Gastrocnemius medialis (tissue), 4 donors: ENCODE measurements around the gene RAB11A. TPM values are rescaled to one million over a fixed set of nuclear protein-coding genes. Genes with fewer than 3 reads are reported as not detected.

Experiments
- ATAC-seq, 2 donors: fragments of 150-250 bp; one replicate each; pipeline ENCODE4 v1.9.1; 2016
- DNase-seq, 2 donors: peaks; one replicate each; pipeline ENCODE4 v3.0.0-alpha.2; 2019
- H3K27ac ChIP-seq, 4 donors: fragments of 200-600 bp; sonication (generic); 1 replicate in 1 of 4; 2 replicates in 3 of 4; pipeline ENCODE4 v1.5.1; 2016 to 2018; ENCODE audit warnings: mild to moderate bottlenecking in 2 of 4, moderate library complexity in 1 of 4
- H3K27me3 ChIP-seq, 3 donors: fragments of 200-600 bp; sonication (generic) in 2 of 3; 1 replicate in 1 of 3; 2 replicates in 2 of 3; pipeline versions ENCODE4 v1.5.1 to v1.6.0; 2016 to 2019; ENCODE audit warnings: mild to moderate bottlenecking in 1 of 3, moderate library complexity in 1 of 3
- H3K36me3 ChIP-seq, 2 donors: fragments of 200-600 bp; sonication (generic) in 1 of 2; one replicate each; pipeline ENCODE4 v1.5.1; 2017 to 2018
- H3K4me1 ChIP-seq, 2 donors: fragments of 200-600 bp; sonication (generic) in 1 of 2; one replicate each; pipeline ENCODE4 v1.5.1; 2016 to 2017; ENCODE audit warnings: mild to moderate bottlenecking in 2 of 2
- H3K4me3 ChIP-seq, 4 donors: fragments of 200-600 bp; sonication (generic) in 3 of 4; 1 replicate in 1 of 4; 2 replicates in 3 of 4; pipeline ENCODE4 v1.5.1; 2016 to 2019; ENCODE audit warnings: mild to moderate bottlenecking in 2 of 4
- H3K9me3 ChIP-seq, 3 donors: fragments of 200-600 bp; sonication (generic) in 2 of 3; 1 replicate in 1 of 3; 2 replicates in 2 of 3; pipeline ENCODE4 v1.5.1; 2016 to 2019
- CTCF ChIP-seq, 5 experiments: fragments of 450-650 bp in 3 of 5; fragments of 200-600 bp in 2 of 5; sonication (generic) in 2 of 5; IDR thresholded peaks in 4 of 5; conservative IDR thresholded peaks in 1 of 5; 1 replicate in 4 of 5; 2 replicates in 1 of 5; pipeline ENCODE4 v1.5.1; 2016 to 2019; ENCODE audit warnings: antibody characterized with exemption in 5 of 5, mild to moderate bottlenecking in 3 of 5, moderate library complexity in 3 of 5
- POLR2A ChIP-seq, 2 donors: fragments of 450-650 bp; IDR thresholded peaks; one replicate each; pipeline ENCODE4 v1.6.1; 2017; ENCODE audit warnings: antibody characterized with exemption in 2 of 2, mild to moderate bottlenecking in 2 of 2, moderate library complexity in 2 of 2
- in situ Hi-C, 4 donors: fragments of 200-750 bp; cut with MboI; loops; one replicate each; pipeline versions ENCODE4 v1.15.0 to v1.8.0; 2017; ENCODE audit warnings: low sequenced_read_pairs in 4 of 4
- intact Hi-C: fragments of 100-400 bp; cut with DNase I; formaldehyde crosslinking; loops from one replicate; pipeline ENCODE4 v1.15.1; 2023; ENCODE audit warnings: low total_unique reads
- total RNA-seq, 4 donors: library from RNA; depleted of rRNA; stranded (reverse); fragments of >200 nt; gene quantifications; one replicate each; pipeline versions ENCODE4 v1.1.0 to v1.2.3, GENCODE V29; 2016

RAB11A gene
- total RNA-seq, 4 donors from 2014 or later: 93.0 to 207 (median 166) TPM

DNA sequence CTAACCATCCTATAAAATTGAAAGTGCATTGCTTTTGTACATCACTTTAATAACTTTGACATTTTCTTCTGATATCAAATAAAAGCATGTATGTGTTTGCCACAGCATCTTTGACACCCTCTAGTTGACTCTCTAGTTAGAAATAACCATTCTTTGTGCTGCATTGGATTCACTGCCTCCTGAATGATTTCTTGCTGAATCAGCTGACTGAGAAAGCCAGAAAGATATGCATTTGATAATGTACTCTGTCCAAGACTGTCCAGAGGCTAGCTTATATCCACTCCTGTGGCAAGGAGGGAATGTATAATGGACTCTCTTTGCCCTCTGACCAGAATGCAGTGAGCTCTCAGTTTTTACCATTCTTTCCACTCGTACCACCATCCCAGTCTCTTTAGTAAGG is 6.2 kb downstream of the RAB11A start:
- in situ Hi-C loops (no loop called here), intact Hi-C loops (no loop called here)
- Histone ChIP-seq H3K9me3 (no peaks in the 10 kb centered on the region), H3K27ac (no peak overlapping the region), H3K36me3 (peaks cover 3 to 34% of the 10 kb centered on the region in 2 donors), H3K4me3 (no peak overlapping the region), H3K4me1 (peaks cover 18 to 19% of the 10 kb centered on the region in 2 donors), H3K27me3 (no peaks in the 10 kb centered on the region)
- TF ChIP-seq CTCF (IDR thresholded peaks at IDR 0.05 in 4 of 5, conservative IDR thresholded peaks at IDR 0.05 in 1 of 5) (no peak), POLR2A (IDR thresholded peaks at IDR 0.05) (no peak)
- ATAC-seq (no peak), DNase-seq (no peak)

GRCh38 chr15:65877749-65878148 is 8.5 kb downstream of the RAB11A start:
- in situ Hi-C loops (no loop called here), intact Hi-C loops (no loop called here)
- Histone ChIP-seq H3K9me3 (no peaks in the 10 kb centered on the region), H3K4me3 (no peak overlapping the region), H3K27me3 (no peaks in the 10 kb centered on the region), H3K36me3 (peaks cover 3 to 44% of the 10 kb centered on the region in 2 donors), H3K4me1 (peaks cover 2 to 6% of the 10 kb centered on the region in 2 donors), H3K27ac (no peak overlapping the region)
- TF ChIP-seq CTCF (IDR thresholded peaks at IDR 0.05 in 4 of 5, conservative IDR thresholded peaks at IDR 0.05 in 1 of 5) (no peak), POLR2A (IDR thresholded peaks at IDR 0.05) (no peak)
- no peak for ATAC-seq
- no peak for DNase-seq

GRCh38 chr15:65881766-65882434 is 12.6 kb downstream of the RAB11A start:
- no peak for TF ChIP-seq CTCF (IDR thresholded peaks at IDR 0.05 in 4 of 5, conservative IDR thresholded peaks at IDR 0.05 in 1 of 5)
- ATAC-seq (no peak), DNase-seq (no peak)
- Histone ChIP-seq H3K36me3 (peaks cover 3 to 52% of the 10 kb centered on the region in 2 donors), H3K9me3 (no peaks in the 10 kb centered on the region), H3K27me3 (no peaks in the 10 kb centered on the region), H3K4me1 (peaks cover 0 to 7% of the 10 kb centered on the region in 2 donors), H3K4me3 (no peak overlapping the region), H3K27ac (no peak overlapping the region)
- intact Hi-C loops: no loop called here
- in situ Hi-C loops: no loop called here

DNA sequence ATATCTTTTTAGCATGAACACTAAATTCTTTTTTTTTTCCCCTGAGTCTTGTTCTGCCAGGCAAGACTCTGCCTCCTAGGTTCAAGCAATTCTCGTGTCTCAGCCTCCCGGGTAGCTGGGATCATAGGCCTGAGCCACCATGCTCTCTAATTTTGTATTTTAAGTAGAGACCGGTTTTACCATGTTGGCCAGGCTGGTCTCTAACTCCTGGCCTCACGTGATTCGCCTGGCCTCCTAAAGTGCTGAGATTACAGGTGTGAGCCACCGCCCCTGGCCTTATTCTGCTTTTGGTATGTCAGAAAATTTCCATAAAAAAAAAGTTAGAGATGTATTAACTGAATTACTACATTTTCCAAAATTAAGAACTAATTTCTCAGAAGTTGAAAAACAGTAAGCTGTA is 14.3 kb downstream of the RAB11A start:
- Histone ChIP-seq H3K4me3 (no peak overlapping the region), H3K27ac (no peak overlapping the region), H3K27me3 (no peaks in the 10 kb centered on the region), H3K36me3 (peaks cover 3 to 53% of the 10 kb centered on the region in 2 donors), H3K9me3 (no peaks in the 10 kb centered on the region), H3K4me1 (peaks cover 0 to 7% of the 10 kb centered on the region in 2 donors)
- TF ChIP-seq CTCF (IDR thresholded peaks at IDR 0.05 in 4 of 5, conservative IDR thresholded peaks at IDR 0.05 in 1 of 5): no peak
- TF ChIP-seq POLR2A (IDR thresholded peaks at IDR 0.05): no peak
- no peak for ATAC-seq
- in situ Hi-C loops (no loop called here), intact Hi-C loops (no loop called here)
- no peak for DNase-seq

DNA sequence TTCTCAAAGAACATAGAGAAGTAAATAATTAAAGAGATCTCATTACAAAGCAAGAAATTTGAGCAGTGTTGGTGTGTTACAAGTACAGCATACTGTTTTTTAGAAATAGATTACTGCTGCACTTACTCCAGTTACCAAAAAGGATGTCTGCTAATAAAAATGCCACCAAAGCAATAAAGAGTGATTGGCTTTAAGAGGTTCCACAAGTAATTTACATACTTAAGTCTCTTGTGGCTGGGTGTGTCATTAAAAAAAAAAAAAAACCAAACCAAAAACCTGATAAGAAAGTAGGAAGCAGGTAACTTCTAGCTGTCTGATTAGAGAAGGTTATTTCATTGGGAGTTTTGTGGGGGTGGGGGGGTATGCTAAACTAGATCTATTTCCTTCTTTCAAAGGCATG is 15.2 kb downstream of the RAB11A start:
- in situ Hi-C loops (no loop called here), intact Hi-C loops (no loop called here)
- no peak for ATAC-seq
- H3K27ac ChIP-seq: no peak overlapping the region
- TF ChIP-seq POLR2A (IDR thresholded peaks at IDR 0.05): no peak
- TF ChIP-seq CTCF (IDR thresholded peaks at IDR 0.05 in 4 of 5, conservative IDR thresholded peaks at IDR 0.05 in 1 of 5): no peak
- peaks cover 0 to 7% of the 10 kb centered on the region in 2 donors for H3K4me1 ChIP-seq
- no peak overlapping the region for H3K4me3 ChIP-seq
- peaks cover 3 to 50% of the 10 kb centered on the region in 2 donors for H3K36me3 ChIP-seq
- no peaks in the 10 kb centered on the region for H3K27me3 ChIP-seq
- no peak for DNase-seq
- no peaks in the 10 kb centered on the region for H3K9me3 ChIP-seq
